ENCODE results near the gene HACL1.

- TF ChIP-seq, protein P1, sequence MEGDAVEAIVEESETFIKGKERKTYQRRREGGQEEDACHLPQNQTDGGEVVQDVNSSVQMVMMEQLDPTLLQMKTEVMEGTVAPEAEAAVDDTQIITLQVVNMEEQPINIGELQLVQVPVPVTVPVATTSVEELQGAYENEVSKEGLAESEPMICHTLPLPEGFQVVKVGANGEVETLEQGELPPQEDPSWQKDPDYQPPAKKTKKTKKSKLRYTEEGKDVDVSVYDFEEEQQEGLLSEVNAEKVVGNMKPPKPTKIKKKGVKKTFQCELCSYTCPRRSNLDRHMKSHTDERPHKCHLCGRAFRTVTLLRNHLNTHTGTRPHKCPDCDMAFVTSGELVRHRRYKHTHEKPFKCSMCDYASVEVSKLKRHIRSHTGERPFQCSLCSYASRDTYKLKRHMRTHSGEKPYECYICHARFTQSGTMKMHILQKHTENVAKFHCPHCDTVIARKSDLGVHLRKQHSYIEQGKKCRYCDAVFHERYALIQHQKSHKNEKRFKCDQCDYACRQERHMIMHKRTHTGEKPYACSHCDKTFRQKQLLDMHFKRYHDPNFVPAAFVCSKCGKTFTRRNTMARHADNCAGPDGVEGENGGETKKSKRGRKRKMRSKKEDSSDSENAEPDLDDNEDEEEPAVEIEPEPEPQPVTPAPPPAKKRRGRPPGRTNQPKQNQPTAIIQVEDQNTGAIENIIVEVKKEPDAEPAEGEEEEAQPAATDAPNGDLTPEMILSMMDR (IDR thresholded peaks at IDR 0.05), result no peak
- TF ChIP-seq POLR2A (IDR thresholded peaks at IDR 0.05), result no peak
Observed at GRCh38 chr3:15576475-15576874, 24.9 kb downstream of the HACL1 start.
